ENCODE measurements around the gene ARHGAP25.

GRCh38 chr2:68811364-68811763, 76.8 kb downstream of the ARHGAP25 start:
- TF ChIP-seq CTCF (IDR thresholded peaks at IDR 0.05) (no peak), POLR2A (IDR thresholded peaks at IDR 0.05) (no peak)

Data from heart left ventricle (tissue), 13 donors.